ENCODE data around the gene TLNRD1.

TLNRD1 gene

DNA sequence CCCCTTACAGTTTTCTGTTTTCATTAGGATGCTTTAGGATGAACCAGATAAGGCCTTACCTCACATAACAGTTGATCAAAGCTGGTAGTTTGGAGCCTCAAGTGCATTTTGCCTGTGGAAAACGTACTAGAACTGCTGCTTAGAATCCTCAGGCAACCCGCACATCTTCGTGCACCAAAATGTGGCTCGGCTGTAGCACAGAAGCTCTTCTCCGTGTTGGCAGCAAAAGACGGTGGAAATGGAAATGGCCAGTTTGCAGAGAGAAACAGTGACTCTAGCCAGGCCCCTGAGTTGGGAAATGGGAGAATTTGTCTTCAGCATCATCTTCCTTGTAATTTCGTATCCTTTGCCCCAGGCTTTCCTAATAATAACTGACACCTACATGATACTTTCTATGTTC, 20.6 kb downstream of the TLNRD1 start:
- no peak for TF ChIP-seq CTCF (IDR thresholded peaks at IDR 0.05; ENCODE audit: insufficient read depth, low read length, poor library complexity, severe bottlenecking)
- Histone ChIP-seq H3K4me3 (replicated peaks; ENCODE audit: low read depth, low read length) (no peak overlapping the region), H3K36me3 (ENCODE audit: control insufficient read depth, insufficient read depth, low read length) (no peaks in the 10 kb centered on the region), H3K27me3 (replicated peaks; ENCODE audit: control insufficient read depth, insufficient read depth, low read length) (no peaks in the 10 kb centered on the region)
- no peak for DNase-seq (ENCODE audit: extremely low read depth, insufficient read length)

DNA sequence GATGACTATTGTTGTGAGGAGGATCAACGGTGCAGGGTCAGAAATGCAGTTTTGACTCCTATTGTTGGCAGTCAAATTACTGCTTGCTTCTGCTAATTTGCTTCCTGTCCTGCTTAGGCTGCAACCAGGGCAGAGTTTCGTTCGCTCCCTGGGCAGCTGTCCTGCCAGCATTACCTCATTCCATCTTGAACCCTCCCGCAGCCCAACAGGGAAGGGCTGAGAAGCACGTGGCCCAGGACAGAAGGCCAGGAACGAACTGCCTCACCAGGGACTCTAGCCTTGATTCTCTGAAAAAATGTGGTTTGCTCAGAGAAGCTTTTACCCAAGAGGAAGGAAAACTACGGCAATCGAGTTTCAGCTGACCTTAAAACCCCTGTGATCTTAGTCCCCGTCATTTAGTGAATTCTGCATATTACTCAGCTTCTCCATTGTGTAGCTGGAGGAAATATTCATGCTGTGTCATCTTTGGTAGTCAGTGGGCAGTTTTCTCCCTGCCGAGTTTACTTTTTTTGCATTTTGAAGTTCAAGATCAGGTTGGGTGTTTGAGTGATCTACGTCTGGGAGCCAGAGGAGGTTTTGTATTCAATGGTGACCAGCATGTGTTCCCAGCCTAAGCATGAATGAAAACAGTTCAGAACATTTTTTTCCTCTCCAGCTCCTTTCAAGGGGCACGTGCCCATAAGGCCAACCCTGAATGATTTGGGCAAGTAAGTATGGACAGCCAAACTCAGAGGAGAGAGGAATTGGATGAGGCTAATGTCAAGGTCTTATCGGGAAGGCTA, 23.0 kb downstream of the TLNRD1 start:
- Histone ChIP-seq H3K36me3 (ENCODE audit: control insufficient read depth, insufficient read depth, low read length) (no peaks in the 10 kb centered on the region), H3K4me3 (replicated peaks; ENCODE audit: low read depth, low read length) (no peak overlapping the region), H3K27me3 (replicated peaks; ENCODE audit: control insufficient read depth, insufficient read depth, low read length) (no peaks in the 10 kb centered on the region)
- DNase-seq (ENCODE audit: extremely low read depth, insufficient read length): peak; percentile 86
- no peak for TF ChIP-seq CTCF (IDR thresholded peaks at IDR 0.05; ENCODE audit: insufficient read depth, low read length, poor library complexity, severe bottlenecking)

DNA sequence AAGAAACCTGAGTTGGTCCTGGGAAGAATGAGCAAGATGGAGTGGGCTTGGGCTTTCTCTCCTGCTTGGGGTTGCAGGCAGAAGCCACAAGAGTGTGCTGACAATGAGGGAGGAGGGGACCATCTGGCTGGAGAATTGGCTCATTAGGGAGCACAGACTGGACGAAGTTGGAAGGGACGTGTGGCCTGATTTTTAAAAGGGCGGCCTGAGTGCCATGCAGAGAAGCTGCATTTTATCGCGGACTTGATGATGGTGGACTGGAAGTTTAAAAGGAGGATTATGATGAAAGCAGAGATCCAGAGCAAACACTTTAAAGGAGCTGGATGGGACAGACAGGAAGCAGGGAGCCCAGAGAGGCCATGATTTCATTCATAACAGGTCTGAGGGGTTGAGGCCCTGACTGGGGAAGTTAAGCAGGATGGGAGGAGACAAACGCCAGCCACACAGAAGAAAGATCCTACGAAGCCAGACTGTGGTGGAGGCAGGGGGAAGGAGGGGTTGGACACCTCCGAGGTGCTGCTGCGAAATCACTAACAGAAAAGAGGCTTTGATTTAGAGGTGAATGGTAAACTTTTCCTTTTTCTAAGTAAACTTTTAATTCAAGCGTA, 23.6 kb downstream of the TLNRD1 start:
- H3K27me3 ChIP-seq (replicated peaks; ENCODE audit: control insufficient read depth, insufficient read depth, low read length): no peaks in the 10 kb centered on the region
- no peak overlapping the region for H3K4me3 ChIP-seq (replicated peaks; ENCODE audit: low read depth, low read length)
- TF ChIP-seq CTCF (IDR thresholded peaks at IDR 0.05; ENCODE audit: insufficient read depth, low read length, poor library complexity, severe bottlenecking): no peak
- peak; percentile 18 for DNase-seq (ENCODE audit: extremely low read depth, insufficient read length)
- H3K36me3 ChIP-seq (ENCODE audit: control insufficient read depth, insufficient read depth, low read length): no peaks in the 10 kb centered on the region

DNA sequence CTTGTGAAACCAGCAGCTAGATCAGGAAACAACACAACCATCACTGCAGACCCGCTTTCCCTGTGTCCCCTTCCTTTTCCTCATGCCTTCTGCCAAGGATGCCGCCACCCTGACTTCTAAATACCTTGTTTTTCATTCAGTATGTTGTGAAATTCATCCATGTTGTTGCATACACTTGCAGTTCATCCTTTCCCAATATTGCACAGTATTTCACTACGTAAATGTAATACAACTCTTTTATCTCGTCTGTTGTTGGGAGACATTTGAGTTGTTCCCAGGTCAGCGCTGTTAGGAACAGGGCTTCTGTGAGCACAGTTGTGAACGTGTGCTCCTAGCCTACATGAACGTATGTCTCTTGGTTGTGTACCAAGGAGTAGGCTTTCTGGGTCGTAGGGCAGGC, 24.2 kb downstream of the TLNRD1 start:
- no peaks in the 10 kb centered on the region for H3K27me3 ChIP-seq (replicated peaks; ENCODE audit: control insufficient read depth, insufficient read depth, low read length)
- H3K36me3 ChIP-seq (ENCODE audit: control insufficient read depth, insufficient read depth, low read length): no peaks in the 10 kb centered on the region
- H3K4me3 ChIP-seq (replicated peaks; ENCODE audit: low read depth, low read length): no peak overlapping the region
- TF ChIP-seq CTCF (IDR thresholded peaks at IDR 0.05; ENCODE audit: insufficient read depth, low read length, poor library complexity, severe bottlenecking): no peak
- no peak for DNase-seq (ENCODE audit: extremely low read depth, insufficient read length)

GRCh38 chr15:81025721-81026370, 25.1 kb downstream of the TLNRD1 start:
- no peak overlapping the region for H3K4me3 ChIP-seq (replicated peaks; ENCODE audit: low read depth, low read length)
- H3K36me3 ChIP-seq (ENCODE audit: control insufficient read depth, insufficient read depth, low read length): no peaks in the 10 kb centered on the region
- no peak for DNase-seq (ENCODE audit: extremely low read depth, insufficient read length)
- H3K27me3 ChIP-seq (replicated peaks; ENCODE audit: control insufficient read depth, insufficient read depth, low read length): no peaks in the 10 kb centered on the region
- no peak for TF ChIP-seq CTCF (IDR thresholded peaks at IDR 0.05; ENCODE audit: insufficient read depth, low read length, poor library complexity, severe bottlenecking)
